Activated CD4-positive, alpha-beta T cell treated with anti-CD3 and anti-CD28 coated beads, Interleukin-2, amount 50 U/mL, for 24 hours (primary cell): ENCODE data around the gene DLX2.
"Not testable (repeated sequence)": the region's sequence is repeated elsewhere in the genome, so short reads cannot be mapped to it uniquely, and the experiment has no call there.

Experiments
- DNase-seq, 2 donors: peaks; one replicate each; pipeline ENCODE4 v3.0.0-alpha.2; 2020; ENCODE audit warnings: low read depth in 1 of 2, low spot score in 1 of 2

Gene DLX2

DNA sequence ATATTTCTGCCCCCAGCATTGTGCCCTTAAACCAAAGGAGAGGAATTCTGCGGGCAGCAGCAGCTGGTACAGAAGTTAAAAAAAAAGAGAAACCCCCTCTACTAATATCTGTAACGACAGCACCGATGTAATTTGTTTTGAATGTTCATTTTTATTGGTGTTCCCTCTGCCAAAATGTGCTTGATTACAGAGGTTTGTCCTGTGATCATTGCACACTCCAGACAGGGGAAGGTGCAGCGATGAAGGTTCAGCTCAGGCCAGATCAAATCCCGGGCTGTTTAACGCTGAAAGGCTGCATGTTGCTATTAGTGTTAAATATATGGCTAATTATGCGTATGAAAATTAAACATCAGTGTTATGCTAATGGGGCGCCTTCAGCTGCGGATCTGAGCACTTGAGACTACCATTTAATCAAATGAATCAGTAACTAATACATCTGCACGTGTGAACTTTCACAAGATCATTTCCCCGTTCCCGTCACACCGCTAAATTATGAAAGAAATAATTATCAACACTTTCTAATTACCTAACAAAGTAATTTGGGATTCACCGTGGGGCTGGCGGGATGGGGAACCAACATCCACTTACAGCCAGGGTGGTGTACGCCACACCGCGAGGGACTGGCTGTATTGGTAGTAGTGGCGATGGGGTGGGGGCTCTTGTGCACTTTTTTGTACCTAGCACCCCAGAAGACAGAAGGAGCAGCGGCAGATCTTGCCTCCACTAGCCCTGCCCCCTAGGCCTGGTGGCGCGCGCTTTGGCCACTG, 18.9 kb downstream of the DLX2 start:
- no peak for DNase-seq

DNA sequence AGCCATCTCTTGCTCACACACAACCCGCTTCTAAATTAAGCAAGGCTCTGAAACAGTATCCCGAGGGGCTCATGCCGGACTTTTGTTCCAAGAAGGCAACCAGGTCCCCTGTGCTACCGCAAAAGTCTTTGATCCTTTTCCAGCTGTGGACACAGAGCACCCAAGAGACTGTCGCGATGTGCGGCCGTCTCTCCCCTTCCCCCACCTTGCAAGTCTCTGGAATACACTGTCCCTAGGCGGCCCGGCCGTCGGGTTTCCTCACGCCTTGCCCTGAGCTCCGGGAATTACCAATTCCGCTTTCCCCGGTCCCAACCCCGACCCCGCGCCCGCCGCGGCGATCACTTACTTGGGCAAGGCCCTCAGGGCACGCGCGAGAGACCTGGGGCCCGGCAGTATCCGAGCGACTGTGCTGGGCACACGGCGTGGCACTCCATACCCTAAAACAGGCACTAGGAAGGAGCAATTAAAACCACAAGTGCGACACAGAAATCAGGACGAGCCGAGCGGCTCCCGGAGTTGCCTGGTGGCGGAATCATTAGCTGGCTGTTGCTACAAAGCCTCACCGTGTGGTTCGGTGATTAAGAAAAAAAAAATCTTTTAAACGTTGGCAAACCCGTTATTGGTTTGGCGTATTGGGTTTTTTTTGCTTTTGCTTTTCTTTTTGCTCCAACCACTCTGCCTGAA, 19.6 kb downstream of the DLX2 start:
- no peak for DNase-seq

DNA sequence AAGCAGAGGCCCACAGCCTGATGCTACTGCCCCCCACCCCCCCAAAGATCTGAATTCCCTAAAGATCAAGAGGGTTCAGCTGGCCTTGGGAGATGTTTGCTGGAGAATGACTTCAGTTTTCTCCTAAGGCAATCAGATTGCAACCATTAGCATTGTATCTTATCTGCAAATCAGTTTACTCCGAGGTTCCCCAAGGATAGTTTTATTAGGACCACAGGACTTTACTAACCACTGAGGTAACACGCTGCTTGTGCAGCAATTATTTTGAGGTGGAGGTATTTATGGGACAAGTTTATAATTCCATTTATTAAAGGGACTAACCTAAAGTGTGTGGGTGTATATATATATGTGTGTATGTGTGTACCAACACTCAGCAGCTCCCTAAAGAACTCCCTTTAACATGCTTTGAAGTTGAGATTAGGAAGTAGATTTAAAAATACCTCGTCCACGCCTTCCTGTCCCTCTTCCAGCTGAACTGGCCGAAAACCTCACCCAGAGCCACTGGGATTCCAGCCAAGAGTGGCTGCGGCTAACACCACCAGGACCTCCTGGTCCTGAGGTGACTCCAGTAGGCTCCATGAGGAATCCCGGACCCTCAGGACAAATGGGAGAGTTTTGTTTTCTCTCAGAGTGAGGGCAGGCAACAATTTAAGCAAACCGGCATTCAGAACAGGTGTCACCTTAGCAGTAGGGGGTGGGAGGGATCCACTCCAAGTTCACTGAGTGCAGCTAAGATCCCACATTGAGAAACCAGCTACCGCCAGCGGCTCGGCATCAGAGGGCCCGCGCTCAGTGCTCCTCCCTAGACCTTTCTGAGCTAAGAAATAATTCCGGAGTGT, 20.4 kb downstream of the DLX2 start:
- no peak for DNase-seq

DNA sequence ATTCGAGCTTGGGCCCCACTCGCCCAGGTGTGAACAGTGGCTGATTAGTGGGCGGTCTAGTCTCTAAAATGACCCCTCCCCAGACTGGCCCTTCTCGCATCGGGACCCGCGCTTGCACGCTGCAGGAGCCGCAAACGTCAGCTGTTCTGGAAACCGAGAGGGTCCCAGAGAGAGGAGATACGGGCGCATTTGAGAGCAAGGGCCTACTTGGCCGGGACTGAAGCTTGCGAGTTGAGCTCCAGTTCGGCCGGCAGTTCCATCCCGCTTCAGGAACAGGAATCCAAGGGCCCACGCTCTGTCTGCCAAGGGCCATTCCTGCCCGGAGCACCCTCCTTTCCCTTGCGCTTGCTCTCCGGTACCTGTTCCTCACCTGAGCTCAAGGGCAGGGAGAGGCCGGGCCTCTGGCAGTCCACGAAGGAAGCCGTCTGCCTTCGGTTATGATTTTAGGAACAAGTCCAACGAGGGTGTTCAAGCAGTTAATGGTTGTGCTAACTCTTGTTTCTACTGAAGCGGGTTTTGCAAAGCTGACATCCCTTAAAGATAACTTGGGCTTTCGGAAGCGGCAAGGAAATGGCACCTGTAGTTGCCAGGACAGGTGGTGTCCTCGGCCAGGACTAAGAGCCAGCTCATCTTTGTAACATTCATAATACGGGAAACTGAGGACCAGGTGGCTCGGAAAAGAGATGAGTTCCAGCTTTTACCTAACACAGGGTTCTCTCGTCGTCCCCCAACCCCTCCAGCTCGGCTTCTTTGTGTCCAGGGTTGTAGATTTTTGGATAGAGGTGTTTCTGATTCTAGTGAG, 21.3 kb downstream of the DLX2 start:
- no peak for DNase-seq

DNA sequence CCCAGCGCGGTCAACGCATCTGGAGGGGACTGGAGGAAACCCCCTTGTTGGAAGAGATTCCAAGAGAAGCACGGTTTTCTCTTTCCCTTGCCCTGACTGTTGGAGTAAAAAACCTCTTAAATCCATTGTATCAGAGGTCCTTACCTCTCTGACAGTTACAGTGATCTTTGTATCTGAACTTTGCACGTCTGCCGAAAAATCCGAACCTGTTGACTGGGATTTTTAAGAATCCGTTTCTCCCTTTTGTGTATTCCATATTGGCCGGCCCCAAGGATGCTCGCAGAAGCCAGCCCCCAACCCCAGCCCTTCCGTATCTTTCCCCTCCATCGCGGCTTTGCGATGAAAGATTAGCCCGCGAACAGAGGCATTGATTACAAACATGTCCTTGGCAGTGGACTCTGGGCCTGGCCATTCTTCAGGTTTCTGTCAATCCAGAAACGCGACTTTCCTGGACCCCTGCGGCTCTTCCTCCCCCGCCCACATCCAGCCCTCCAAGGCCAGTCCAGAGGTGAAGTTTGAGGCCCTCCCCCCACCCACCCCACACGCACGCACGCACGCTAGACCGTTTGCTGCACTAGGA, 22.0 kb downstream of the DLX2 start:
- DNase-seq, result no peak

DNA sequence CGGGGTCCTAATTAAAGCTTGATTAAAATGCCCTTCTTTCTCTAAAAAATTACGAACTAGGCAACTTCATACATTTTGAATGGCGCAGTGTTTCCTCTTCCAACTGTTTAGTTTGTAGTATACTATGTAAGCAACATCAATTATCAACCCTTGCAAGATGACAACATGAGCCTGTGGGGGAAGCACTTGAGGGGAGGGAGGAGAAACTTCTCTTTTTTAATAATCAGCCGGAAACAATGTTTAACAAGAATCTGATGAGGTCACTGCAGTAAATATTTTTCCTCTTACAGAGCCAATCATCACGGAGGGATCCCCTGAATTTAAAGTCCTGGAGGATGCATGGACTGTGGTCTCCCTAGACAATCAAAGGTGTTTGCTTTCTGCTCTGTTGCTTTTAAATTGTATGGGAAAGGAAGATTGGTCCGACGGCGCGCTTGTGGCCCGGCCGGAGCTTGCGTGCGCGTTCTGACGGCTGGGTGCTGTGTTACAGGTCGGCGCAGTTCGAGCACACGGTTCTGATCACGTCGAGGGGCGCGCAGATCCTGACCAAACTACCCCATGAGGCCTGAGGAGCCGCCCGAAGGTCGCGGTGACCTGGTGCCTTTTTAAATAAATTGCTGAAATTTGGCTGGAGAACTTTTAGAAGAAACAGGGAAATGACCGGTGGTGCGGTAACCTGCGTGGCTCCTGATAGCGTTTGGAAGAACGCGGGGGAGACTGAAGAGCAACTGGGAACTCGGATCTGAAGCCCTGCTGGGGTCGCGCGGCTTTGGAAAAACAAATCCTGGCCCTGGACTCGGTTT, 22.7 kb downstream of the DLX2 start:
- no peak for DNase-seq

DNA sequence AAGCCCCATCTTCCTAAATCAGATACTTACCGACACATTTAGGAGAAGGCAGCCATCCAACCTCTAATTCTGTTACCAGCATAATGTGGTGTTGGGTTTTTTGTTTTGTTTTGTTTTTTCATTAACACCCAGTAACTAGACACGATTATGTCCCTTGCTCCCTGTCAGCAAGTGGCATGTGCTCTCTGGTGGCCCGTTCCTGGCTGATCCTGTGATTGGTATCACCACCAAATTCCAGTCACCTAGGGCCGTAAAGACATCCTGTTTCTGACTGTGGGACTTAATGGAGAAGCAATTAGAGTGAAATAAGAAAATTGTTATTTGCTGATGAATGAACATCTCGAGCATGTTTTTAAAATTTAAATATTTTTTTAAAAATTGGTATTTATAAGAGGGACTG, 23.3 kb downstream of the DLX2 start:
- DNase-seq, result no peak

DNA sequence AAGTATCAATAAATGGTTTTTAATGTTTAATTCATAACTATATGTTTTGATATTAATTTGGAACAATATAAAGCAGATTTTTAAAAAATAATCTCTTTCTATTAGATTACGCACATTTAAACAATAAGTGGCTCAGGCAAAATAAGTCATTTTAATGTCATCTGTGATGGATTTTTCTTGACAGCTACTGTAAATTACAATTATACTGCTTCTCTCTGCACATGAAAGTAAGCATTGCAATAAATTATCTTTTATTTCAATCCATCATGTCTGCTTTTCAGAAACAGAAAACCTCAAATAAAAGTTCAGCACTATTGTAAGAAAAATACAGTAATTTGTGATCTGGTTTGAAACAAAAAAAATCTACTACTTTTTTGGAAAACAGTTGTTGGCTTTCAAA, 28.4 kb downstream of the DLX2 start:
- DNase-seq, result no peak

DNA sequence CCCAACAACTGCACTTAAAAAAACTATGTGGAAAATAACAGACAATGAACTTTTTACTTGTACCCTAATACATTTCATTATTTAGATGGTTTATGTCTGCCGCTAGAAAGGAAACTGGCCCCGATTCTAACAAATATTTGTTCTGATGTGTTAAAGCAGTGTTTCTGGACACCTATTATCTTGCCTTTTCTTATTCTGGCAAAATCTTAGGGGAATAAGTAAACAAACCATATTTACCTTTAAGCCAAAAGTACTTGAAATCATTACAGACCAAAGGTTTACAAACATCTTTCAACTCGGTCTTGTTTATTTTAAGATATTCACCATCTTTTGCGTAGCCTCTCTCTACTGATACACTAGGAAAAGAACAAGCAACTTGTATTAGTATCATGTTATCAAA, 29.2 kb downstream of the DLX2 start:
- DNase-seq, result no peak

DNA sequence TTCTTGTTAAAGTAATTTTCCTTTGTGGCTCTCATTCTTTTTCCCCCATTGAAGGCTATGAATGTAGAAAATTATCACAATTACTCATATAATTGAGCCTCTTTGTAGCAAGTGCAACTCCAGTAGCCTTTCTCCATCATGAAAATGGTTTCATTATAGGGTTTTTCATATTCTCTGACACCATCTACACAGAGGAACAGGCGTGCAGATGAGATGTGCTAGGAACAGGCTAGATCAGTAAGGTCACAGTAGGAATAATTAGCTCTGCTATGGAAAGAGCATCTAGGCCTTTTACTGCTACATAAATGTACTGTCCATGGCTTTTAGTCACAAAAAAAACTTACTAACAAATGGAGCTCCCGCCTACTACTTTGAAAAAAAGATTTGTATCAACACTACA, 30.0 kb downstream of the DLX2 start:
- DNase-seq, result no peak

DNA sequence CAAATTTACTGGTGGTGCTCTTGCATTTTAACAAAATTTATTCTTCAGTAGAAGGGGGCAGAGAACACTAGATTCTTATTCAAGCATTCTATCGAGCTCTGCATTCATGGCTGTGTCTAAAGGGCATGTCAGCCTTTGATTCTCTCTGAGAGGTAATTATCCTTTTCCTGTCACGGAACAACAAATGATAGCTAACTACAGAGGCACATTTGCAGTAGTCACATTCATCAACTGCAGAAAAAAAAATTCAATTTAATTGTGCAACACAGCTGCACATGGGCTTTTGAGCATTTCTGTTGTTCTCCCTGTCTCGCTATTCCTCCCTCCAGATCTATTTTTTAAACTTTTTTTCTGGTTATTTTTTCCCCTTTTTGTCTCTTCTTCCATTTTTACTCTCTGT, 30.4 kb downstream of the DLX2 start:
- no peak for DNase-seq

DNA sequence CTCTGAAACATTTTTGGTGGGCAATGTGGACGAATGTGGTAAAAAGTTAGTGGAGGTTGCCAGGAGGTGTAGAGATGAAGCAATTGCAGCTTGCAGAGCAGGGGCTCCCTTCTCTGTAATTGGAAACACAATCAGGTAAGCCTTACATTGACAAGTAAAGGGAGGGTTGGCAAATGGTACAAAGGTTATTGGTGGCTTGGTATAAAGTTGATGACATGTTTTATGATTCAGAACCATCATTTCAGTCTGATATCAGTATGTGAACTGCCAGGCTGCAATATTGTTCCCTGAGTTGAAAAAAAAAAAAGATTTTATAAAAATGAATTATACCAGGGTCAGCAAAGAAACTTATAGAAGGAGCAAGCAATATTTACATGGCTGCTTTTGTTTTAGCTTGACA, 31.8 kb downstream of the DLX2 start:
- DNase-seq, result no peak

DNA sequence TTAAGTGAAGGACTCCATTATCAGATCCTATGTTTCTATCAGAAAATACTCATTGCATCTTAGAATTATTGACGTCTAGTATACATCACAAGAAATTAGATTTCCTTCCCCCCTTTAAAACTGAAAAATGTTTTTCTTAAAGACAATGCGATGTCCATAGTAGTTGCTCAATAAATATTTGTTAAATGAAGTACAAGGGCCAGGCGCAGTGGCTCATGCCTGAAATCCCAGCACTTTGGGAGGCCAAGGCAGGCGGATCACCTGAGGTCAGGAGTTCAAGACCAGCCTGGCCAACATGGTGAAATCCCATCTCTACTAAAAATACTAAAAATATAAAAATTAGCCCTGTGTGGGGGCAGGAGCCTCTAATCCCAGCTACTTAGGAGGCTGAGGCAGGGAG, 34.8 kb downstream of the DLX2 start:
- DNase-seq, result not testable (repeated sequence)

DNA sequence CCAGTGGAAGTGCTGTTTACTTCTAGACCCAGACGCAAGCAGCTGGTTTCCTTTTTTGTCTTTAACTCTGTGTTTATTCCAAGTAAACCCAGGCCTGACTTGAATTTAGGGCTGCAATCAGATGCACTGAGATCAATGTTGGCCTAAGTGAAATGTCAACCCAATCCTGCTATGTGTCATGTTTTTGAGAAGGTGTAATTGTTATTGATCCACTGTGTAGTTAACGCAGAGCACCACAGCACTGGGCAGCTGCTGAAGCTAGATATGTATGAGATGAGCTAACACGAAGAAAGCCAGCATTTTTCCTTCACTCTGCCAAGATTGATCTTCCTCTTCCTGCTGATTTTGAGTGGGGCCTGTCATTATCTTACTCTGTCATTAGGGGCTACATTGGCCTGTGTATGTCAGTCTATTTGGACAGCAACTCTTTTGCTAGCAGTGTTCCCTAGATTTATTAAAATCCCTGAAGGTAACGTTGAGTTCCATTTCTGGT, 36.3 kb downstream of the DLX2 start:
- no peak for DNase-seq

DNA sequence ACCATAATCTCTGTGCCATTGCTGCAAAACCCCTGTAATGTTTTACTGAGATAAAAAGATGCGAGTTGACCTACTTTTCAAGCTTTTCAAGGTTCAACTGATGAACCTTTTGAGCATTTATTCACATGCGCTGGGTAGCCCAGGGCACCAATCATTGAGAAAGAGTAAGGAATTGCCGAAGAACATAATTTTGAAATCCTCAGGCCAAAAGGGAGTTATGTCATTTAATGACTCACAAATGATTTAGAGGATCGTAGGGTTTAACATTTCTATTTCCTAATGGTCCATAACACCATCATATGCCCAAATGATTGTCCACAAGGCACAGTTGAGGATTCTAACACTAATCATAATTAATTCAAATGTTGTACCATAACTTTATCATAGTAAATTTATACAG, 37.6 kb downstream of the DLX2 start:
- DNase-seq, result no peak

DNA sequence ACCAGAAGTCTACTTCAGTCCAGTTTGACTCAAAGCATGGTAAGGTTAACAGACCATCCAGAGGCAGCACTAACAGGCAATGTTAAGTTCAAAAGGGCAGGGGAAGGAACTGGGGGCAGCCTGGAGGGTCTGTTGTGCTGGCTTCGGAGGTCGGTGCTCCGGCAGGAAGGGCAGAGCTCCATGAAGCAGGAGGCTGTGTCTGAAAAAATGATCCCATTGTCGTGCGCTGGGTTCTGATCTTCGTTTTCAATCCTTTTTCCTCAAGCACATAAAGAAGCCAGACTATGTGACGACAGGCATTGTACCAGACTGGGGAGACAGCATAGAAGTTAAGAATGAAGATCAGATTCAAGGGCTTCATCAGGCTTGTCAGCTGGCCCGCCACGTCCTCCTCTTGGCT, 39.3 kb downstream of the DLX2 start:
- no peak for DNase-seq

DNA sequence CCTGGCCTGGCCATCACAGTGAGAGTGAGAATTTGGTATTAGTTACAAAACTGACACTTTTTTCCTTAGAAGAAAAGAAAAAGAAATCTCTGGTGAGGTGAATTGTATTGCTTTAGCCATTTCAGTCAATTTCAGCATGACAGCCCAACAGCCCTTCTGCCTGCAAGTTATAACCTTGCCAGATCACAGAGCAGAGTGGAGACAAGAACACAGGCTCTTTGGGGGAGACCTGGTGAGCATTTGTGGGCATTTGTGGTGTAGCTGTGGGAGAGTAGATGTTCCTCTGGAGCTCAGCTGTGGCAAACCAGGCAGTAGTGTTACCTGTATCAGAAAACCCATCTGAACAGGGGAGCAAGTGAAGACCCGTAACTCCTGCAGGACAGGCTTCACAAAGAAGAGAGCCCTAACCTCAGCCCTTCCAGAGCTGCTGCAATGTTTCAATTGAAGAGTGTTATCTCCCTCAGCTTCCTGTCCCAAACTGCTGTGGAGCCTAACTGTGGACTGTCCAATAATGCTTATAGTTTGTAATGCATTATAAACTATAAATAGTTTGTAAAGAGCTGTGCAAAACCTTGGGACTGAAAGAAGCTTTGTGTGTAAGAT, 40.2 kb downstream of the DLX2 start:
- no peak for DNase-seq

DNA sequence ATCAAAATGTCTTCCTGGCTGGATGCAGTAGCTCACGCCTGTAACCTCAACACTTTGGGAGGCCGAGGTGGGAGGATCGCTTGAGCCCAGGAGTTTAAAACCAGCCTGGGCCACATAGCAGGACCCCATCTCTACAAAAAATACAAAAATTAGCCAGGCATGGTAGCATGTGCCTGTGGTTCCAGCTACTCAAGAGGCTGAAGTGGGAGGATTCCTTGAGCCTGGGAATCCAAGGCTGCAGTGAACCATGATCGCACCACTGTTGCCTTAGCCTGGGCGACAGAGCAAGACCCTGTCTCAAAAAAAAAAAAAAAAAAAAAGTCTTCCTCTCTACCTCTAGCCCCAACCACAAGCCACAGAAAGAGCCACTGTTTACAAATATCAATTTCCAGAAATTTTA, 42.6 kb downstream of the DLX2 start:
- DNase-seq, result not testable (repeated sequence)

DNA sequence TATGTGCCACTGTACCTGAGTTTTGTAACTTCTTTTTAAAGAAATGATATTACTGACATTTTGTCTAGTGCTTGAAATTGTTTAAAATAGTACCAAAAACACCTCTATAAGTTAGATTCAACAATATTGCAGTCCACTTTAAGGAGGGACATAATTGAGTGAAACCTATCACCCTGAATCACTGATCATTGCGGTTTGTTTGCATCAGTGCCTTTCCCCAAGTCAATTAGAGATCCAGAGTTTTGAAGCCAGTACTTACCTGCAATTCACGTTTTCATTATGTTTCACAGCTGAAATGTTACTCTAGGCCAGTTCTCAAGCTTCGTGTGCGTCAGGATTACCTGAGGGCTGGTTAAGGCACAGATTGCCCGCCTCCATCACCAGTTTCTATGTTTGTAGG, 44.0 kb downstream of the DLX2 start:
- no peak for DNase-seq

DNA sequence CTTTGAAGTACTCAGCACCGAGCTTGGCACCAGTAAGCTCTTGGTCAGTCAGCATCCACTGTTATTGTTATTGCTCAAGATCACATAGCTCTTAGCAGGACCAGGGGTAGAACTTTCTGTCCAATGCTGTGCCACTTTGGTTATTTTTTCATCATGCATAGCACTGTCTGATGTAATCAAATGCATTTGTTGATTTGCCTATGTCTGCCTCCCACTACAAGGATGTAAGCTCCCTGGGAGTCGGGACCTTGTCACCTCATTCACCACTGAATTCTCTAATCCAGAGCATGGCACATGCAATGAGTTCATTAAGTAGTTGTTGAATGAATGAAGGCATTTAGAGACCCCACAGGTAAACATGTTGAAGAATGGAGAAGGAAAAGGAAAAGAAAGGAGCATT, 46.4 kb downstream of the DLX2 start:
- DNase-seq, result no peak
